Measurements from ENCODE around the gene UQCC2.

UQCC2 gene

DNA sequence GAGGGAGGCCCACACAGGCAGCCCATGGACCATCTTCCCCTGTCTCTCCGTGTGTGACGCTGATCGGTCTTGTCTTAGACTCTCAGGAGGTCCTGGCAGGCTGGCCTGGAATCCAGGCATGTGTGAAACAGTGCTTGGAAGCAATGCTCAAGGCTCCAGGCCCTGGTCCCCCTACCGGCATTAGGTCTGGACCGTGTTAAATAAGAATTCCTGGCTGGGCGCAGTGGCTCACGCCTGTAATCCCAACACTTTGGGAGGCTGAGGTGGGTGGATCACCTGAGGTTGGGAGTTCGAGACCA lies 22.2 kb upstream of the UQCC2 start:
- Mint-ChIP-seq H3K27ac (no peak overlapping the region), H3K9me3 (no peaks in the 10 kb centered on the region), H3K36me3 (ENCODE audit: low read depth) (no peaks in the 10 kb centered on the region), H3K27me3 (no peaks in the 10 kb centered on the region), H3K4me3 (no peak overlapping the region), H3K4me1 (ENCODE audit: low read depth) (no peaks in the 10 kb centered on the region)

GRCh38 chr6:33732817-33733708 lies 21.6 kb upstream of the UQCC2 start:
- H3K36me3 Mint-ChIP-seq (ENCODE audit: low read depth) = no peaks in the 10 kb centered on the region
- H3K4me1 Mint-ChIP-seq (ENCODE audit: low read depth) = no peaks in the 10 kb centered on the region
- H3K9me3 Mint-ChIP-seq = no peaks in the 10 kb centered on the region
- no peaks in the 10 kb centered on the region for H3K27me3 Mint-ChIP-seq
- H3K27ac Mint-ChIP-seq = no peak overlapping the region
- no peak overlapping the region for H3K4me3 Mint-ChIP-seq

GRCh38 chr6:33732385-33732784 lies 20.9 kb upstream of the UQCC2 start:
- H3K9me3 Mint-ChIP-seq = no peaks in the 10 kb centered on the region
- no peaks in the 10 kb centered on the region for H3K4me1 Mint-ChIP-seq (ENCODE audit: low read depth)
- no peaks in the 10 kb centered on the region for H3K27me3 Mint-ChIP-seq
- no peak overlapping the region for H3K27ac Mint-ChIP-seq
- H3K36me3 Mint-ChIP-seq (ENCODE audit: low read depth) = no peaks in the 10 kb centered on the region
- no peak overlapping the region for H3K4me3 Mint-ChIP-seq

GRCh38 chr6:33731751-33732282 lies 20.3 kb upstream of the UQCC2 start:
- no peak overlapping the region for H3K4me3 Mint-ChIP-seq

GRCh38 chr6:33731035-33731434 lies 19.5 kb upstream of the UQCC2 start:
- Mint-ChIP-seq H3K9me3 (no peaks in the 10 kb centered on the region), H3K27ac (no peak overlapping the region), H3K36me3 (ENCODE audit: low read depth) (no peaks in the 10 kb centered on the region), H3K4me1 (ENCODE audit: low read depth) (no peaks in the 10 kb centered on the region), H3K4me3 (no peak overlapping the region), H3K27me3 (no peaks in the 10 kb centered on the region)

More at GRCh38 chr6:33731751-33732282, 20.3 kb upstream of the UQCC2 start:
- Mint-ChIP-seq H3K4me1 (ENCODE audit: low read depth) (no peaks in the 10 kb centered on the region), H3K9me3 (no peaks in the 10 kb centered on the region), H3K27me3 (no peaks in the 10 kb centered on the region), H3K36me3 (ENCODE audit: low read depth) (no peaks in the 10 kb centered on the region), H3K27ac (no peak overlapping the region)

DNA sequence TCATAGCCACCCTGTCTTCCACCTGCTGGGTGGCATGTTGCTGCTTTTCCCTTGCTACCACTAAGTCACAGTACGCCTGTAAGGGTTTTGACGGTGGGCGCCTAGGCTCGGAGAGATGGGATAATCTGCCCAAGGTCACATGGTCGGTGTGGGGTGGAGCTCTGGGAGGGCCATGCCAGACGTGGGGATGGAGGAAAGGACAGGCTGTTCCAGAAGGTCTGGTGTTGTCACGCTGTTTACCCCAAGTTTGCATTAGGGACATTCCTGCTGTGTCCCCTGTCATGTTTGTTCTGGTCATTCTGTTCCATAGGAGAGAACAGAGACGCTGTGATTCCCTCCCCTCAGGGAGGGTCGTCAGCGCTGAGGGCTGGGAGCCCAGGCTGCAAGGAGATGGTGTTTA lies 19.1 kb upstream of the UQCC2 start:
- H3K36me3 Mint-ChIP-seq (ENCODE audit: low read depth) = no peaks in the 10 kb centered on the region
- no peaks in the 10 kb centered on the region for H3K9me3 Mint-ChIP-seq
- no peaks in the 10 kb centered on the region for H3K27me3 Mint-ChIP-seq
- H3K4me3 Mint-ChIP-seq = no peak overlapping the region
- no peak overlapping the region for H3K27ac Mint-ChIP-seq
- no peaks in the 10 kb centered on the region for H3K4me1 Mint-ChIP-seq (ENCODE audit: low read depth)

GRCh38 chr6:33729059-33729458 lies 17.6 kb upstream of the UQCC2 start:
- H3K36me3 Mint-ChIP-seq (ENCODE audit: low read depth) = no peaks in the 10 kb centered on the region
- no peak overlapping the region for H3K27ac Mint-ChIP-seq
- H3K4me1 Mint-ChIP-seq (ENCODE audit: low read depth) = peaks cover 9% of the 10 kb centered on the region
- H3K4me3 Mint-ChIP-seq = no peak overlapping the region
- H3K27me3 Mint-ChIP-seq = no peaks in the 10 kb centered on the region
- H3K9me3 Mint-ChIP-seq = no peaks in the 10 kb centered on the region

- Mint-ChIP-seq H3K4me1 (ENCODE audit: low read depth) (peaks cover 15% of the 10 kb centered on the region), H3K27me3 (no peaks in the 10 kb centered on the region), H3K36me3 (ENCODE audit: low read depth) (no peaks in the 10 kb centered on the region), H3K27ac (no peak overlapping the region), H3K9me3 (no peaks in the 10 kb centered on the region), H3K4me3 (no peak overlapping the region)
These were observed 16.9 kb upstream of the UQCC2 start for GRCh38 chr6:33728438-33728837.

DNA sequence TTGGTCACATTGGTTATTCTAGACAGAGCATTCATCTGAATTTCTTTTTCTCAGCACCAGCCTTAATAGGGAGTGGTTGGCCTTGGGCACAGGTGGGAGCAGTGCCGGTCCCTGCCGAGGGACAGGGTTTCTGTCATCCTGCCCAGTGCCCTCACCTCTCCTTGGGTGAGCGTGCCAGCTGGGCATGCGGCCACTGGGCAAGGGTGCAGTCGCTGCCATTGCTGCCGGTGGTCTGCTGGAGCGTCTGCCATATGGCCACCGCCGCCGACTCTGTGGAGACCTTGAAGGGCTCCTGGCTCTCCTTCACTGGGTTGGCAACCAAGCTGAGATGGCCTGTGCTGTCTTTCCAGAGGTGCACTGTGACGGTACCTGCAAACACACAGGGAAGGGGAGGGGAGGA lies 16.4 kb upstream of the UQCC2 start:
- Mint-ChIP-seq H3K4me1 (ENCODE audit: low read depth) (peaks cover 20% of the 10 kb centered on the region), H3K27ac (no peak overlapping the region), H3K27me3 (no peaks in the 10 kb centered on the region), H3K36me3 (ENCODE audit: low read depth) (no peaks in the 10 kb centered on the region), H3K9me3 (no peaks in the 10 kb centered on the region), H3K4me3 (no peak overlapping the region)

DNA sequence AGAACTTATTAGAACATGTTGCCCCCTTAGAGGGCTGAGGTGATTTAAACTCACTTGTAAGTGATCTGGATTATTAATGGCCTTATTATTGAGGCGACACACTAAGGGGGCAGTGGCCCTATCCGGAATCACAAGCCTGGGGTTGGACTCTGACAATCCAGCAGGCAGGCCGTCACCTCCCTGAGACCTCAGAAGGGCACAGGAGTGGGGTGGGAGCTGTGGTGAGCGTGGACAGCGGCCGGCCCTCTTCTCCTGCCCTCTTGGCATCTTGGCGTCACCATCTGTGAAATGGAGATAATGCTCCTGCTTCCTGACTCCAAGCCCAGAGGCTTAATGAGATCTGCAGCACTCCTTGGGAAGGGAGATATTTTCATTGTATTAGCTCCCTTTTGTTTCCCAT lies 15.6 kb upstream of the UQCC2 start:
- Mint-ChIP-seq H3K36me3 (ENCODE audit: low read depth) (no peaks in the 10 kb centered on the region), H3K27me3 (no peaks in the 10 kb centered on the region), H3K4me3 (no peak overlapping the region), H3K27ac (no peak overlapping the region), H3K9me3 (no peaks in the 10 kb centered on the region), H3K4me1 (ENCODE audit: low read depth) (peaks cover 20% of the 10 kb centered on the region)

DNA sequence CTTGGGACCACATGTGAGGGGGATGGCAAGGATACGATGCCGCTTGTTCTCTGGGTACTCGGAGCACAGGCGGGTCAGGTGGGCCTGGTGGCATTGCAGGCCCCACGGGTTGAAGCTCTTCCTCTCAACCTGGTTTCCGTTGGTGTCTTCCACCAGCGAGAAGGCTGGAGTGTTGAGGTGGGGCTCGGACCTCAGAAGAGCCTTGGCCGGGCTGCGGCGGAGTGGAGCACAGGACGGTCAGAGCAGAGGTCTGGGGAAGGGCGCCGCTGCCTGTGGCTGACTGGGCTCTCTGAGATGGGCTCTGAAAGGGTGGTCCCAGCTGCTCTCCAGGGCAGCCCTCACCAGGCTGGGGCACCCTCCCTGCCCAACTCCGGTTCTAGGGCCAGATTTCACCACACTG lies 15.2 kb upstream of the UQCC2 start:
- Mint-ChIP-seq H3K27me3 (peaks cover 1% of the 10 kb centered on the region), H3K4me1 (ENCODE audit: low read depth) (peaks cover 20% of the 10 kb centered on the region), H3K27ac (no peak overlapping the region), H3K9me3 (no peaks in the 10 kb centered on the region), H3K36me3 (ENCODE audit: low read depth) (no peaks in the 10 kb centered on the region), H3K4me3 (no peak overlapping the region)

- Mint-ChIP-seq H3K9me3 (no peaks in the 10 kb centered on the region), H3K4me1 (ENCODE audit: low read depth) (peaks cover 20% of the 10 kb centered on the region), H3K27me3 (peaks cover 5% of the 10 kb centered on the region), H3K36me3 (ENCODE audit: low read depth) (no peaks in the 10 kb centered on the region), H3K27ac (no peak overlapping the region), H3K4me3 (no peak overlapping the region)
These were observed 14.6 kb upstream of the UQCC2 start for GRCh38 chr6:33725891-33726673.

DNA sequence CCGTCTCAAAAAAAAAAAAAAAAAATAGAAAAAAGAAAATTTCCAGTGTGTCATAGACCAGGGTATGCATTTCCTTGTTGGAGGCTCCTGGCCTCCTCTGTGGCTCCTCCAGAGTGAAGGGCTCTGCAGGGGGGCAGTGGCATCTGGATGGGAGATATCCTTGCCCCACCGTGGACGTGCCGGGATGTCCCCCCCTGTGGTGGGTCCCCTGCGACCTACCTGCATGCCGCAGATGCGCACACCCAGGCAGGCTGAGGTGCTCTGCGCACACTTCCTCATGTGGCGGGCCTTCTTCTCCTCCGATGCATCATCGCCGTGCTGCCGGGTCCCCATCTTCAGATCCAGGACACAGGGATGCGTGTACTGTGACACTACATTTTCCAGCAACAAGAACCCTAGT lies 13.7 kb upstream of the UQCC2 start:
- Mint-ChIP-seq H3K27ac (no peak overlapping the region), H3K4me3 (no peak overlapping the region), H3K4me1 (ENCODE audit: low read depth) (peaks cover 20% of the 10 kb centered on the region), H3K9me3 (no peaks in the 10 kb centered on the region), H3K27me3 (peaks cover 9% of the 10 kb centered on the region), H3K36me3 (ENCODE audit: low read depth) (no peaks in the 10 kb centered on the region)

GRCh38 chr6:33724102-33725023 lies 12.9 kb upstream of the UQCC2 start:
- Mint-ChIP-seq H3K27me3 (peaks cover 10% of the 10 kb centered on the region), H3K36me3 (ENCODE audit: low read depth) (no peaks in the 10 kb centered on the region), H3K9me3 (no peaks in the 10 kb centered on the region), H3K27ac (no peak overlapping the region), H3K4me1 (ENCODE audit: low read depth) (peaks cover 20% of the 10 kb centered on the region), H3K4me3 (no peak overlapping the region)

Measured in stimulated activated naive CD8-positive, alpha-beta T cell treated with anti-CD3 and anti-CD28 coated beads, Interleukin-15, Interleukin-2, amounts not matched to agents 100 ng/mL and 50 ng/mL, for 24 hours (primary cell).